IPS-NIHi7 (cell line): Measurements from ENCODE around the gene PCBP3.
A peak's percentile ranks its signal among the peaks of the same experiment; 100 is the strongest.
"Not testable (repeated sequence)": the region's sequence is repeated elsewhere in the genome, so short reads cannot be mapped to it uniquely, and the experiment has no call there.

ENCODE experiments used
- DNase-seq: peaks from one replicate; pipeline ENCODE4 v3.0.0; 2012; ENCODE audit warnings: mixed read lengths; ENCODE audit errors: extremely low spot score

The PCBP3 gene

GRCh38 chr21:45827881-45828579 lies 184.5 kb downstream of the PCBP3 start:
- no peak for DNase-seq

GRCh38 chr21:45828580-45829570 lies 185.3 kb downstream of the PCBP3 start:
- no peak for DNase-seq

- DNase-seq: no peak
Measured at GRCh38 chr21:45829668-45830067, 186.1 kb downstream of the PCBP3 start.

DNA sequence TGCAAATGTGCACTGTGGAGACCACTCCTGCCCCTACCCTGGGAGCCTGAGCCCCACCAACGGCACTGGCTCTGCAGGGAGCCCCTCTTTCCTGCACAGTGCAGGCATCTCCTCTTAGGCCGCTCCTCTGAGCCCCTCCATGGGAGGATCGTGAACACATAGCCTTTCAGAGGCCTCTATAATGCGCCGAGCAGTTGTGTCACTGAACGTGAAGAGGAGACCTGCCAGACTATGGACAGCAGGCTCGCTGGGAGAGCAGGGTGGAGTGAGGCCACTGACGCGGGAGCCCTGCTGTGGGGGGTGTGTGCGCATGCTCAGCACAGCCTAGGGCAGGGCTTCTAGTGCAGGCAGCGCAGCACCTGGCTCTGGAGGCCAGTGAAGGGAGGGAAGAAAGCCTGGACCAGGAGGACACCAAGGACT lies 186.7 kb downstream of the PCBP3 start:
- DNase-seq: peak; percentile 44

- DNase-seq: no peak
Measured at GRCh38 chr21:45830720-45831366, 187.3 kb downstream of the PCBP3 start.

DNA sequence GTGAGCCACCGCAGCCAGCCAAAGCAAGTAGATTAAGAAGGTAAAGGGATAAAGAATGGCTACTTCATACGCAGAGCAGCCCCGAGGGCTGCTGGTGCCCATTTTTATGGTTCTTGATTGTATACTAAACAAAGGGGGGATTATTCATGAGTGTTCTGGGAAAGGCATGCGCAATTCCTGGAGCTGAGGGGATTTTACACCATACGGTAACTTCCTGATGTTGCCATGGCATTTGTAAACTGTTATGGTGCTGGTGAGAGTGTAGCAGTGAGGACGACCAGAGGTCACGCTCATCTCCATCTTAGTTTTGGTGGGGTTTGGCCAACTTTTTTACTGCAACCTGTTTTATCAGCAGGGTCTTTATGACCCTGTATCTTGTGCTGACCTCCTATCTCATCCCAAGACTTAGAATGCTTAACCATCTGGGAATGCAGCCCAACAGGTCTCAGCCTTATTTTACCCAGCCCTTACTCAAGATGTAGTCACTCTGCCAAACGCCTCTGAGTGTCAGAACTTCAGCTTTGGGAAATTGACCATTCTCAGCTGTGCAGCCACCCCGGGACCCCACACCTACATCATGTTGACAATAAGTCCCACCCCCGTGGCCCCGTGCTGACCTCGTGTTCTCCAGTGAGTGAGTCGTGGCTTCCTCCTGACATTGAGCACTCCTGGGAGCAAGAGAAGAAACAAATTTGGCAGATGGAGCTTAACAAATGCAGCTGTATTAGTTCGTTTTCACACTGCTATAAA lies 188.6 kb downstream of the PCBP3 start:
- DNase-seq: no peak

- not testable (repeated sequence) for DNase-seq
Measured at GRCh38 chr21:45832741-45833235, 189.3 kb downstream of the PCBP3 start.

DNA sequence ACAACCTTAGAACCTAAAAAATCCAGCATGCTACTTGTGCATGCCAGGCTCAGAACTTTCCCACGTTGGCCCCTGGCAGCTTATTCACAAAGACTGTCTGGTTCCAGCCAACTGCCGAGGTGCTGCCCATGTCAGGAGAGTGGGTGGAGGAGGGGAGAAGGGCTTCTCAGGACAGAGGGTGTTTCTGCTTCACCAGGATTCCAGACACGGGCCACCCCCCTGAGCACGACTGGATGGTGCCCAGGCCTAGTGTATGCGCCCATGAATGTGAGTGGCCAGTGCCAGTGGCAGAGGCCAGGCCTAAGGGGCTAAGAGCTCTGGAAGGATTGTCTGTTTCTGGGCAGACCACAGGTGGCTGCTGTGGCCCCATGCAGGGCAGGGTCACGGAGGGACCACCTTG lies 189.9 kb downstream of the PCBP3 start:
- DNase-seq: no peak

GRCh38 chr21:45834026-45834715 lies 190.6 kb downstream of the PCBP3 start:
- no peak for DNase-seq

GRCh38 chr21:45834821-45835293 lies 191.3 kb downstream of the PCBP3 start:
- DNase-seq: peak; percentile 52

- no peak for DNase-seq
Measured at GRCh38 chr21:45835301-45836267, 192.1 kb downstream of the PCBP3 start.

DNA sequence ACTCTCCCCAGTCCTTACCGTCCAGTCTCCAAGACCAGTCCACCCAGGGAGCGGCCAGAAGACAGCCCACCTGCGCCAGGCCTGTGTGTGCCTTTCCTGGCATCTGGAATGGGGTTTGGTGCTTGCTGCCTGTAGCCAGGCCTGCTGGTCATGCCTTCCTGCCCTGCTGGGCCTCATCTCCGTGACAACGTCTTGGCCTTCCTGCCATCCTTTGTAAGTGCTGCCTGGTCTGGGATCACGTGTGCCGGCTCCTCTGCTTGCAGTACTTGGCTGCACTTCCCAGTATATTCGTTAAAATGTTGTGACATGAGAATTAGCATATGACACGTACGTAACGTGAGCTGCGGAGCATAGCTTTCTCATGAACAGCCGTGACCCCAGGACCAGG lies 192.7 kb downstream of the PCBP3 start:
- DNase-seq: no peak

GRCh38 chr21:45836694-45837670 lies 193.5 kb downstream of the PCBP3 start:
- no peak for DNase-seq

DNA sequence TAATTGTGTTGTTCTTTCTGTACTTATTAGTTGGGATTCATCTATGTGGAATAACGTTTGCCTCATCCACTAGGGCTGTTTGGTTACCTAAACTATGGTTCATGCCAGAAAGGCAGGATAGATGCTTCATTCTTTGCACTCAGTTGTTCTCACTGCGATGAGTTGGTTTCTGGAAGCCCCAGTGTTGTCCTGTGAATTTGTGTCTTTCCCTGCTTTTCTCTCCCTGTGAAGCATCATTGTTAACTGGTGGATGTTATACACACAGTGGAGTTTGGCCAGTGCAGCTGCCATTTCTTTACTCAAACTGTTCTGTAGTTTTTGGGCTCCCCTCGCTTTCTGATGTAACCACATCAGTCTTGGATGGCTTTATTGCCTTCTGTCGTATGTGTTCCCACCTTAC lies 194.4 kb downstream of the PCBP3 start:
- no peak for DNase-seq

GRCh38 chr21:45838634-45839033 lies 195.1 kb downstream of the PCBP3 start:
- DNase-seq: no peak

- no peak for DNase-seq
Measured at GRCh38 chr21:45839274-45839673, 195.7 kb downstream of the PCBP3 start.

DNA sequence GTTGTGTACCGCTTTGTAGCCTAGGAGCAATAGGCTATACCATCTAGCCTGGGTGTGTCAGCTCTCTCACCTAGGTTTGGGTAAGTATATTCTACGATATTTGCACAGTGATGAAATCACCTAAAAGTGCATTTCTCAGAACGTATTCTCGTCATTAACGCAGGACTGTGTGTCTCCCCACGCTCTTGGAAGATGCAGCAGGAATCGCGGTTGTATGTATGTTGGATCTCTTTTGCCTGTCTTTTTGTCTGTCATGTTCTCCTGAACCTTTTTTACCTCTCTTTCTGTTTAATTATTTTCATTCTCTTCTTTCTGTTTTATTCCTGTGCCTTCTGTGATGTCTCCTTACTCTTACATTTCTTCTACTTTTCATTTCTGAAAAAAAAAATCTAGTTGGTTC lies 197.5 kb downstream of the PCBP3 start:
- no peak for DNase-seq

DNA sequence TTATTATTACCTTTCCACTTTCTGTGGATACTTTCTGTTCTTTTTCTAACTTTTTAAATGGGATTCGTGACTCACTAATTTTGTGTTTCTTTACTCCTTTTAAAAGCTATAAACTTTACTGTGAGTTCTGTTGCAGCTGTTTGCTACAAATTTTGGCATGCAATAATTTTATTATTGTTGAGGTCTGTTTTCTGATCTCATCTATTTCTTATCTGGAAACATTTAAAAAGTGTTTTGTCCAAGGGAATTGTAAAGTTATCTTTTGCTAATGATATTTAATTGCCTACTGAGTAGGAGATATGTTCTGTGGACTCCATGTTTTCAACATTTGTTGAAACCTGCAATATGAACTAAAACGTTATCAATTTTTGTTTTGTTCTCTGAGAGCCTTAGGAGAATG lies 199.9 kb downstream of the PCBP3 start:
- DNase-seq: no peak
